GM12878 (cell line): ENCODE data around the gene CENPC. TPM values are rescaled to one million over a fixed set of nuclear protein-coding genes. Genes with fewer than 3 reads are reported as not detected.
"Not testable (repeated sequence)": the region's sequence is repeated elsewhere in the genome, so short reads cannot be mapped to it uniquely, and the experiment has no call there.

Source experiments
- ATAC-seq: fragments of 200-7000 bp; cut with Tn5 transposase; 3 replicates; pipeline ENCODE4 v1.9.1; 2020; ENCODE audit warnings: mild to moderate bottlenecking, moderate library complexity
- BruUV-seq: library from RNA; stranded (reverse); fragments of 400-500 nt; replicated peaks from 2 replicates; lab custom pipeline; 2021; lab: Mats Ljungman, UMichigan
- CTCF ChIA-PET: fragments of 300-600 bp; sonication (Branson Sonifier 250); formaldehyde crosslinking; extraction: SDS; loops from one replicate; lab custom pipeline; 2021; ENCODE audit warnings: inconsistent platforms; lab: Yijun Ruan, JAX
- POLR2A ChIA-PET: fragments of 350-600 bp; formaldehyde crosslinking; extraction: SDS; loops from one replicate; lab custom pipeline; 2021; ENCODE audit warnings: inconsistent platforms; lab: Charles Lee
- RAD21 ChIA-PET: fragments of 300-600 bp; sonication (Branson Sonifier 250); formaldehyde crosslinking; loops from one replicate; lab custom pipeline; 2023; ENCODE audit warnings: antibody characterized with exemption; ENCODE audit not compliant: unreplicated experiment; lab: Charles Lee
- SMC1A ChIA-PET: fragments of 300-600 bp; sonication (Branson Sonifier 250); formaldehyde crosslinking; loops from one replicate; lab custom pipeline; 2023; ENCODE audit not compliant: unreplicated experiment, uncharacterized antibody; lab: Charles Lee
- DNase-seq: peaks from one replicate; pipeline ENCODE4 v3.0.0-alpha.2; 2011; ENCODE audit warnings: low read depth, low spot score
- FAIRE-seq: peaks from 3 replicates; lab custom pipeline; 2011; peaks lifted over from hg19 to GRCh38; lab: Jason Lieb, UNC
- H2AFZ ChIP-seq: 2 replicates; pipeline ENCODE4 v1.6.0; 2011; ENCODE audit warnings: low read depth, low read length, control low read depth; ENCODE audit not compliant: control insufficient read depth
- H3K27ac ChIP-seq: 2 replicates; pipeline ENCODE4 v1.5.1; 2011; ENCODE audit warnings: control low read depth; ENCODE audit not compliant: control insufficient read depth, insufficient read depth
- H3K27me3 ChIP-seq, 2 experiments: replicated peaks in 1 of 2; 2 replicates each; pipeline versions ENCODE4 v1.6.0 to v1.6.1; 2011; ENCODE audit warnings: low read length in 1 of 2; ENCODE audit not compliant: control insufficient read depth in 2 of 2, insufficient read depth in 2 of 2
- H3K36me3 ChIP-seq, 2 experiments: 2 replicates each; pipeline ENCODE4 v1.5.1; 2011; ENCODE audit warnings: low read length in 1 of 2; ENCODE audit not compliant: control insufficient read depth in 2 of 2, insufficient read depth in 2 of 2
- H3K4me1 ChIP-seq: 2 replicates; pipeline ENCODE4 v1.6.1; 2011; ENCODE audit warnings: mild to moderate bottlenecking, low read length, moderate library complexity, mixed read lengths; ENCODE audit not compliant: control insufficient read depth, insufficient read depth
- H3K4me2 ChIP-seq: 2 replicates; pipeline ENCODE4 v1.6.0; 2011; ENCODE audit warnings: control low read depth; ENCODE audit not compliant: control insufficient read depth, insufficient read depth
- H3K4me3 ChIP-seq: fragments of 200-600 bp; sonication (generic); 2 replicates; pipeline ENCODE4 v1.5.1; 2016
- H3K79me2 ChIP-seq: 2 replicates; pipeline ENCODE4 v1.6.0; 2011; ENCODE audit warnings: low read length; ENCODE audit not compliant: control insufficient read depth, insufficient read depth
- H3K9ac ChIP-seq: 2 replicates; pipeline ENCODE4 v1.8.0; 2011; ENCODE audit warnings: low read length, control low read depth, mixed read lengths; ENCODE audit not compliant: control insufficient read depth, insufficient read depth
- H3K9me3 ChIP-seq: replicated peaks from 3 replicates; pipeline ENCODE4 v1.5.1; 2011; ENCODE audit warnings: mild to moderate bottlenecking, low read length; ENCODE audit not compliant: control insufficient read depth, insufficient read depth
- H4K20me1 ChIP-seq: 2 replicates; pipeline ENCODE4 v1.6.0; 2011; ENCODE audit not compliant: control insufficient read depth, insufficient read depth
- CHD4 ChIP-seq: fragments of 200-600 bp; sonication (generic); IDR thresholded peaks from 2 replicates; pipeline ENCODE4 v1.6.1; 2016; ENCODE audit warnings: mild to moderate bottlenecking
- KLF5 ChIP-seq: fragments of 450-650 bp; IDR thresholded peaks from 2 replicates; pipeline ENCODE4 v1.6.1; 2014; ENCODE audit warnings: mild to moderate bottlenecking; ENCODE audit not compliant: partially characterized antibody
- NR2C1 ChIP-seq: fragments of 450-650 bp; IDR thresholded peaks from 2 replicates; pipeline ENCODE4 v1.6.1; 2017; ENCODE audit warnings: antibody characterized with exemption, mild to moderate bottlenecking, moderate library complexity
- USF2 ChIP-seq: IDR thresholded peaks from 2 replicates; pipeline ENCODE4 v1.6.1; 2011; ENCODE audit warnings: low read depth, low read length, improper control_type of control experiment, borderline replicate concordance
- WGBS: methylation state at CpG from one replicate; pipeline ENCODE4 v1.1.6; 2016; ENCODE audit warnings: low lambda C conversion rate; ENCODE audit not compliant: insufficient replicate concordance, insufficient coverage; ENCODE audit errors: missing lambda C conversion rate; 5-methylcytosine and 5-hydroxymethylcytosine counted together
- in situ Hi-C: fragments of 300-500 bp; cut with MboI; formaldehyde crosslinking; loops from 9 replicates; pipeline ENCODE4 v1.14.3; 2018; ENCODE audit warnings: mixed read lengths
- intact Hi-C: fragments of 100-400 bp; cut with micrococcal nuclease; formaldehyde crosslinking; loops from one replicate; pipeline ENCODE4 v1.14.2; 2022; ENCODE audit not compliant: unreplicated experiment
- polyA plus RNA-seq, 11 experiments: library from polyadenylated mRNA; depleted of rRNA in 4 of 11; unstranded in 6 of 11; stranded (reverse) in 5 of 11; fragments of >200 nt; fragmentation: Nextera tagmentation in 4 of 11; fragmentation: Illumina TruSeq in 1 of 11; extraction: Ambion mirVana in 4 of 11; extraction: Trizol in 1 of 11; gene quantifications; 1 replicate in 1 of 11; 2 replicates in 10 of 11; pipeline versions ENCODE4 v1.2.1 to v1.2.3, GENCODE V29; 2011 to 2016; ENCODE audit warnings: inconsistent platforms in 2 of 11, missing spikeins in 2 of 11, low read depth in 1 of 11
- total RNA-seq, 4 experiments: library from RNA; depleted of rRNA in 3 of 4; stranded (reverse); fragments of >200 nt in 3 of 4; fragmentation: Illumina TruSeq in 1 of 4; extraction: Trizol in 1 of 4; gene quantifications; 2 replicates each; pipeline versions ENCODE4 v1.2.1 to v1.2.3, GENCODE V29; 2013 to 2021

Gene CENPC
- total and polyA plus RNA-seq, 10 of the 15 experiments (the other 5 are each of a cell fraction or from before 2014, with no cell fraction given) = 13.1 to 34.9 (median 20.3) TPM

GRCh38 chr4:67446811-67447210, 98.5 kb downstream of the CENPC start (continued):
- no peak for TF ChIP-seq KLF5

GRCh38 chr4:67445881-67446280, 99.4 kb downstream of the CENPC start:
- H3K4me3 ChIP-seq, CTCF ChIA-PET, H3K9ac ChIP-seq, H3K4me2 ChIP-seq, SMC1A ChIA-PET, intact Hi-C loops, H3K4me1 ChIP-seq, H3K79me2 ChIP-seq, ATAC-seq, POLR2A ChIA-PET, H4K20me1 ChIP-seq, FAIRE-seq, H3K9me3 ChIP-seq, H3K36me3 ChIP-seq, H3K27me3 ChIP-seq, H3K27ac ChIP-seq, BruUV-seq, DNase-seq, RAD21 ChIA-PET, in situ Hi-C loops, H2AFZ ChIP-seq: not testable (repeated sequence)
- 97% methylated on average over 24 of the region's 25 CpGs for WGBS

- Histone ChIP-seq H3K27me3 (no peaks in the 10 kb centered on the region), H3K4me2 (no peak overlapping the region), H3K27ac (no peak overlapping the region), H3K4me3 (no peak overlapping the region), H3K79me2 (no peaks in the 10 kb centered on the region), H3K9me3 (no peaks in the 10 kb centered on the region), H3K9ac (no peak overlapping the region), H4K20me1 (no peaks in the 10 kb centered on the region), H3K4me1 (no peaks in the 10 kb centered on the region), H2AFZ (no peak overlapping the region), H3K36me3 (no peaks in the 10 kb centered on the region)
- FAIRE-seq (no peak), ATAC-seq (no peak), DNase-seq (no peak)
- CTCF ChIA-PET = no interaction called here
- 97% methylated on average over 4 of the region's 4 CpGs for WGBS
- RAD21 ChIA-PET = no interaction called here
- TF ChIP-seq NR2C1 (peak; percentile 66), USF2 (no peak), CHD4 (no peak)
- BruUV-seq = no TSS peak
- intact Hi-C loops (no loop called here), in situ Hi-C loops (no loop called here)
- SMC1A ChIA-PET = no interaction called here
- POLR2A ChIA-PET = no interaction called here
Measured at GRCh38 chr4:67438975-67439374, 106.3 kb downstream of the CENPC start.
